HepG2 (cell line): Measurements from ENCODE around the gene SPCS1. TPM values are rescaled to one million over a fixed set of nuclear protein-coding genes. Genes with fewer than 3 reads are reported as not detected.
A peak's percentile ranks its signal among the peaks of the same experiment; 100 is the strongest.

Experiments
- ATAC-seq: fragments of 200-7000 bp; cut with Tn5 transposase; 3 replicates; pipeline ENCODE4 v1.9.1; 2020; ENCODE audit warnings: mild to moderate bottlenecking, moderate library complexity
- BruUV-seq: library from RNA; stranded (reverse); fragments of 400-500 nt; replicated peaks from 2 replicates; lab custom pipeline; 2021; lab: Mats Ljungman, UMichigan
- CTCF ChIA-PET: fragments of 300-600 bp; formaldehyde crosslinking; extraction: SDS; loops from one replicate; lab custom pipeline; 2021; ENCODE audit warnings: low total read pairs, inconsistent platforms, low intra/inter-chr PET ratio; lab: Yijun Ruan, JAX
- POLR2A ChIA-PET: fragments of 350-600 bp; sonication (Branson Sonifier 250); formaldehyde crosslinking; loops from one replicate; lab custom pipeline; 2020; ENCODE audit warnings: antibody characterized with exemption, inconsistent platforms; lab: Yijun Ruan, JAX
- DNase-seq: peaks from one replicate; pipeline ENCODE4 v3.0.0-alpha.2; 2015; ENCODE audit warnings: low spot score
- FAIRE-seq: peaks from 3 replicates; lab custom pipeline; 2011; peaks lifted over from hg19 to GRCh38; lab: Jason Lieb, UNC
- H2AFZ ChIP-seq: one replicate; pipeline ENCODE4 v1.6.1; 2011; ENCODE audit warnings: low read length, inconsistent platforms
- H3K27ac ChIP-seq: fragments of 300-600 bp; 3 replicates; pipeline ENCODE4 v1.8.0; 2011; ENCODE audit warnings: mixed run types, mild to moderate bottlenecking, mixed read lengths, low read length, inconsistent platforms; ENCODE audit not compliant: insufficient read depth; ENCODE audit errors: extremely low read length
- H3K27me3 ChIP-seq, 2 experiments: fragments of 200-600 bp in 1 of 2; 2 replicates in 1 of 2; 3 replicates in 1 of 2; pipeline versions ENCODE4 v1.6.0 to v1.8.0; 2011; ENCODE audit warnings: low read length in 2 of 2, mild to moderate bottlenecking in 2 of 2, moderate library complexity in 2 of 2, inconsistent platforms in 1 of 2; ENCODE audit not compliant: insufficient read depth in 2 of 2, control insufficient read depth in 1 of 2
- H3K36me3 ChIP-seq, 2 experiments: fragments of 200-600 bp in 1 of 2; replicated peaks in 1 of 2; 2 replicates in 1 of 2; 3 replicates in 1 of 2; pipeline versions ENCODE4 v1.5.1 to v1.8.0; 2011; ENCODE audit warnings: low read length in 2 of 2, inconsistent platforms in 1 of 2; ENCODE audit not compliant: insufficient read depth in 2 of 2, control insufficient read depth in 1 of 2
- H3K4me1 ChIP-seq: 2 replicates; pipeline ENCODE4 v1.5.1; 2012; ENCODE audit warnings: low read length, inconsistent platforms; ENCODE audit not compliant: insufficient read depth
- H3K4me2 ChIP-seq: 2 replicates; pipeline ENCODE4 v1.6.0; 2011; ENCODE audit warnings: low read depth, low read length, inconsistent platforms
- H3K4me3 ChIP-seq, 3 experiments: fragments of 200-600 bp in 1 of 3; sonication (generic), shearing (Covaris generic) in 1 of 3; replicated peaks in 1 of 3; 2 replicates each; pipeline ENCODE4 v1.5.1; 2011 to 2016; ENCODE audit warnings: low read length in 3 of 3, inconsistent platforms in 2 of 3, low read depth in 2 of 3, mild to moderate bottlenecking in 2 of 3, control low read depth in 1 of 3, mixed read lengths in 1 of 3; ENCODE audit not compliant: insufficient read depth in 1 of 3
- H3K79me2 ChIP-seq: one replicate; pipeline ENCODE4 v1.6.1; 2011; ENCODE audit warnings: low read length, inconsistent platforms; ENCODE audit not compliant: insufficient read depth
- H3K9ac ChIP-seq: 2 replicates; pipeline ENCODE4 v1.6.0; 2011; ENCODE audit warnings: mild to moderate bottlenecking, low read depth, low read length, inconsistent platforms; ENCODE audit not compliant: insufficient read depth
- H3K9me3 ChIP-seq: 2 replicates; pipeline ENCODE4 v1.5.1; 2012; ENCODE audit warnings: mild to moderate bottlenecking, low read length
- H4K20me1 ChIP-seq: 2 replicates; pipeline ENCODE4 v1.6.0; 2011; ENCODE audit warnings: inconsistent platforms, mild to moderate bottlenecking, low read length, moderate library complexity; ENCODE audit not compliant: insufficient read depth
- FOXK1 ChIP-seq: sonication (generic); formaldehyde crosslinking; IDR thresholded peaks from 2 replicates; pipeline ENCODE4 v1.4.0; 2020; ENCODE audit warnings: low read depth, missing genetic modification reagents, borderline replicate concordance
- MAFF ChIP-seq: IDR thresholded peaks from 2 replicates; pipeline ENCODE4 v1.6.1; 2011; ENCODE audit warnings: low read depth, low read length, improper control_type of control experiment
- POGZ ChIP-seq: sonication (generic); formaldehyde crosslinking; IDR thresholded peaks from 2 replicates; pipeline ENCODE4 v1.4.0; 2020; ENCODE audit warnings: mild to moderate bottlenecking, missing genetic modification reagents
- TAF15 ChIP-seq: fragments of 200-400 bp; formaldehyde crosslinking; IDR thresholded peaks from one replicate; pipeline ENCODE4 v1.6.1; 2018; ENCODE audit warnings: mild to moderate bottlenecking, low read depth, low read length; ENCODE audit not compliant: poor library complexity, severe bottlenecking
- ZNF335 ChIP-seq: sonication (generic); formaldehyde crosslinking; IDR thresholded peaks from 2 replicates; pipeline ENCODE4 v1.4.0; 2020; ENCODE audit warnings: missing genetic modification reagents
- ZNF639 ChIP-seq: conservative IDR thresholded peaks from 2 replicates; pipeline ENCODE4 v1.6.1; 2018; ENCODE audit warnings: missing genetic modification reagents
- ZNF761 ChIP-seq: sonication (generic); formaldehyde crosslinking; conservative IDR thresholded peaks from 2 replicates; pipeline ENCODE4 v1.4.0; 2020; ENCODE audit warnings: mild to moderate bottlenecking, missing genetic modification reagents
- WGBS: methylation state at CpG from one replicate; pipeline ENCODE4 v1.1.6; 2017; ENCODE audit warnings: low lambda C conversion rate; 5-methylcytosine and 5-hydroxymethylcytosine counted together
- in situ Hi-C: cut with HindIII; loops from 2 replicates; pipeline ENCODE4 v1.10.0; 2017; ENCODE audit warnings: low pct_unique_long_range_greater_than_20kb; ENCODE audit not compliant: extremely low pct_ligation_motif_present
- intact Hi-C: fragments of 100-400 bp; cut with micrococcal nuclease; formaldehyde crosslinking; loops from one replicate; pipeline ENCODE4 v1.10.0; 2022; ENCODE audit not compliant: unreplicated experiment
- polyA plus RNA-seq, 8 experiments: library from polyadenylated mRNA; depleted of rRNA in 3 of 8; stranded (reverse) in 7 of 8; unstranded in 1 of 8; fragments of >200 nt; fragmentation: Illumina TruSeq in 4 of 8; extraction: Trizol in 4 of 8; gene quantifications; 2 replicates each; pipeline versions ENCODE4 v1.2.1 to v1.2.3, GENCODE V29; 2011 to 2016; ENCODE audit warnings: low read depth in 4 of 8, missing spikeins in 1 of 8, mixed read lengths in 1 of 8; ENCODE audit not compliant: insufficient read depth in 1 of 8
- total RNA-seq, 5 experiments: library from RNA; depleted of rRNA; stranded (reverse); fragments of >200 nt; fragmentation: Illumina TruSeq; extraction: Trizol; gene quantifications; 2 replicates each; pipeline ENCODE4 v1.2.3, GENCODE V29; 2016; ENCODE audit warnings: low read depth in 1 of 5

SPCS1 gene
- total and polyA plus RNA-seq, 2 of the 13 experiments (the other 11 are each of a cell fraction or from before 2014, with no cell fraction given), result 84.6 to 120 TPM

- TF ChIP-seq ZNF639 (CRISPR knock-in tag) (no peak), POGZ (CRISPR knock-in tag) (no peak), MAFF (peak; percentile 84), ZNF335 (CRISPR knock-in tag) (no peak)
Measured at GRCh38 chr3:52678265-52679198, 27.4 kb upstream of the SPCS1 start (continued).

GRCh38 chr3:52679199-52679538, 26.7 kb upstream of the SPCS1 start:
- no peaks in the 10 kb centered on the region for H3K27me3 ChIP-seq
- H3K27ac ChIP-seq, result no peak overlapping the region
- peaks cover 39% of the 10 kb centered on the region for H3K79me2 ChIP-seq
- H3K4me2 ChIP-seq, result no peak overlapping the region
- POLR2A ChIA-PET, result no interaction called here
- no TSS peak for BruUV-seq
- no peak for ATAC-seq
- no peak overlapping the region for H2AFZ ChIP-seq
- intact Hi-C loops, result no loop called here
- CTCF ChIA-PET, result no interaction called here
- no peak for DNase-seq
- FAIRE-seq, result no peak
- H3K4me3 ChIP-seq, result no peak overlapping the region
- H3K4me1 ChIP-seq, result peaks cover 60% of the 10 kb centered on the region
- WGBS, result over 99% methylated on average over 3 of the region's 3 CpGs
- no peak for TF ChIP-seq TAF15
- no peak for TF ChIP-seq FOXK1 (CRISPR knock-in tag)
- TF ChIP-seq ZNF761 (CRISPR knock-in tag), result no peak
- no peaks in the 10 kb centered on the region for H4K20me1 ChIP-seq
- peaks cover 9 to 45% of the 10 kb centered on the region in 2 experiments for H3K36me3 ChIP-seq
- no peaks in the 10 kb centered on the region for H3K9me3 ChIP-seq
- in situ Hi-C loops, result no loop called here
- no peak overlapping the region for H3K9ac ChIP-seq
